H1 (cell line): Measurements from ENCODE around the gene IZUMO4. TPM values are rescaled to one million over a fixed set of nuclear protein-coding genes. Genes with fewer than 3 reads are reported as not detected.

Experiments
- polyA plus RNA-seq, 7 experiments: library from polyadenylated mRNA; depleted of rRNA in 3 of 7; stranded (reverse) in 5 of 7; unstranded in 2 of 7; fragments of >200 nt in 5 of 7; fragments of 200-250 nt in 2 of 7; gene quantifications; 1 replicate in 5 of 7; 2 replicates in 1 of 7; 4 replicates in 1 of 7; pipeline versions ENCODE4 v1.2.1 to v1.2.3, GENCODE V29; 2011 to 2013; ENCODE audit warnings: missing spikeins in 2 of 7, mixed read lengths in 2 of 7
- total RNA-seq: library from RNA; stranded (reverse); fragmentation: NEBNext Ultra II Directional; extraction: Animal tissue kit (Norgen Biotek cat#: 25700); gene quantifications from 2 replicates; pipeline ENCODE4 v1.2.1, GENCODE V29; 2021
- TF ChIP-seq, protein P1 (sequence below): IDR thresholded peaks from 2 replicates; pipeline ENCODE4 v1.6.1; 2011; ENCODE audit warnings: low read depth, mild to moderate bottlenecking, low read length; ENCODE audit not compliant: insufficient read depth

The IZUMO4 gene
- total and polyA plus RNA-seq, 2 of the 8 experiments (the other 6 are each of a cell fraction or from before 2014, with no cell fraction given) = 1.8 to 1.9 TPM

DNA sequence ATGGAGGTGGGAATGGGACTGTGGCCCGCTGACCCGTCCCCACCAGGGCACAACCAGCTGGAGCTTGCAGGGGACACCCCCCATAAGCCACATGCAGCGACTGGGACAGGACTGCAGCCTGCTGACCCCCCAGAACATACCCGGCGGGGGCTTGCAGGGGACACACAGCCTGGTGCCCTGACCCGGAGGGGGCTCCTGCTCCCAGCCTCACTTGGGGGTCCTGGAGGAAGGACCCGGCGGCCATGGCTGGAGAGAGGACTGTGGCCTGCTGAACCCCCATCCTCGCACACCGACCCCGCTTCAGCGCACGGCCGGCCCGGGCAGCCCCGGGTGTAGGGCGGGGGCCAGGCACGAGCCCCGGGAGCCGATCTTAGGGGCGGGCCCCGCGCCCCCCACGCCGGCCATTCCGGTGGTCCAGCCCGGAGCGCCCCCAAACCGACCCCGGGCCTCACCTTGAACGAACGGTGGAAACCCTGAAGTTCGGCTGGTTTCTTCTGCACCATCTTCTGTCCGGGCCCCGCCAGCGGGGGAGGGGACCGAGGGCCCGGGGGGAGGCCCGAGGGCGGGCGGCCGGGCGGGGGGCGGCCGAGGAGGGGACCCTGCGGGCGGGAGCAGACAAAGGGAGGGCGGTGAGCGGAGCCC lies 46.2 kb upstream of the IZUMO4 start (continued):
- TF ChIP-seq, protein P1, sequence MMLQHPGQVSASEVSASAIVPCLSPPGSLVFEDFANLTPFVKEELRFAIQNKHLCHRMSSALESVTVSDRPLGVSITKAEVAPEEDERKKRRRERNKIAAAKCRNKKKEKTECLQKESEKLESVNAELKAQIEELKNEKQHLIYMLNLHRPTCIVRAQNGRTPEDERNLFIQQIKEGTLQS = no peak
